SK-N-SH (cell line): ENCODE data around the gene TTC7B. TPM values are rescaled to one million over a fixed set of nuclear protein-coding genes. Genes with fewer than 3 reads are reported as not detected.

ENCODE experiments used
- CTCF ChIA-PET: fragments of 300-600, 350-600 bp; formaldehyde crosslinking; extraction: SDS; loops from one replicate; lab custom pipeline; 2021; lab: Yijun Ruan, JAX
- POLR2A ChIA-PET: fragments of 350-600 bp; sonication (Branson Sonifier 250); formaldehyde crosslinking; extraction: SDS; loops from one replicate; lab custom pipeline; 2020; ENCODE audit warnings: antibody characterized with exemption, inconsistent platforms; lab: Yijun Ruan, JAX
- DNase-seq: peaks from one replicate; pipeline ENCODE4 v3.0.0; 2012
- H2AFZ ChIP-seq: fragments of 200-600 bp; sonication (generic); 2 replicates; pipeline ENCODE4 v1.8.1; 2016; ENCODE audit warnings: antibody characterized with exemption, mild to moderate bottlenecking, low read depth
- H3F3A ChIP-seq: fragments of 200-600 bp; sonication (generic); replicated peaks from 2 replicates; pipeline ENCODE3; 2016; ENCODE audit warnings: antibody characterized with exemption, mild to moderate bottlenecking; ENCODE audit not compliant: insufficient read depth
- H3K27ac ChIP-seq, 2 experiments: fragments of 200-500 bp in 1 of 2; fragments of 200-600 bp in 1 of 2; sonication (Bioruptor generic) in 1 of 2; sonication (generic), shearing (Covaris generic) in 1 of 2; 2 replicates each; pipeline versions ENCODE4 v1.5.1 to v1.6.1; 2014 to 2016; ENCODE audit warnings: low read depth in 2 of 2, inconsistent platforms in 1 of 2, low read length in 1 of 2, mild to moderate bottlenecking in 1 of 2, mixed read lengths in 1 of 2
- H3K27me3 ChIP-seq: fragments of 200-600 bp; sonication (generic), shearing (Covaris generic); 2 replicates; pipeline ENCODE4 v1.6.1; 2016; ENCODE audit warnings: mixed run types; ENCODE audit not compliant: insufficient read depth
- H3K36me3 ChIP-seq, 2 experiments: fragments of 200-500 bp in 1 of 2; fragments of 200-600 bp in 1 of 2; sonication (Bioruptor generic) in 1 of 2; sonication (generic) in 1 of 2; replicated peaks in 1 of 2; 2 replicates each; pipeline versions ENCODE3 to v1.5.1; 2014 to 2016; ENCODE audit warnings: low read length in 1 of 2, mild to moderate bottlenecking in 1 of 2; ENCODE audit not compliant: insufficient read depth in 2 of 2, control insufficient read depth in 1 of 2
- H3K4me1 ChIP-seq, 2 experiments: fragments of 200-500 bp in 1 of 2; fragments of 200-600 bp in 1 of 2; sonication (Bioruptor generic) in 1 of 2; sonication (generic), shearing (Covaris generic) in 1 of 2; 2 replicates each; pipeline versions ENCODE4 v1.5.1 to v1.6.1; 2014 to 2016; ENCODE audit warnings: low read depth in 1 of 2, low read length in 1 of 2, mixed run types in 1 of 2; ENCODE audit not compliant: insufficient read depth in 2 of 2, control insufficient read depth in 1 of 2
- H3K4me2 ChIP-seq: fragments of 200-600 bp; sonication (generic), shearing (Covaris generic); 2 replicates; pipeline ENCODE4 v1.6.1; 2017; ENCODE audit warnings: mixed run types
- H3K4me3 ChIP-seq, 2 experiments: fragments of 200-500 bp in 1 of 2; fragments of 200-600 bp in 1 of 2; sonication (Bioruptor generic) in 1 of 2; sonication (generic), shearing (Covaris generic) in 1 of 2; 2 replicates each; pipeline versions ENCODE4 v1.5.1 to v1.8.1; 2014 to 2016; ENCODE audit warnings: low read depth in 2 of 2, inconsistent platforms in 1 of 2, low read length in 1 of 2, mild to moderate bottlenecking in 1 of 2, mixed read lengths in 1 of 2, moderate library complexity in 1 of 2
- H3K79me2 ChIP-seq: fragments of 200-600 bp; sonication (generic); 2 replicates; pipeline ENCODE4 v1.8.1; 2017; ENCODE audit warnings: mild to moderate bottlenecking; ENCODE audit not compliant: insufficient read depth
- H3K9ac ChIP-seq: fragments of 200-600 bp; sonication (generic); 2 replicates; pipeline ENCODE4 v1.6.1; 2017; ENCODE audit warnings: mixed run types
- H3K9me2 ChIP-seq: fragments of 200-600 bp; sonication (generic); 2 replicates; pipeline ENCODE4 v1.6.1; 2017; ENCODE audit warnings: mixed run types
- H3K9me3 ChIP-seq: fragments of 200-600 bp; sonication (generic); 2 replicates; pipeline ENCODE4 v1.6.1; 2017; ENCODE audit warnings: mixed run types, mild to moderate bottlenecking, moderate library complexity
- H4K20me1 ChIP-seq: fragments of 200-600 bp; sonication (generic); 2 replicates; pipeline ENCODE4 v1.6.1; 2017; ENCODE audit warnings: mild to moderate bottlenecking, mixed run types; ENCODE audit not compliant: insufficient read depth
- ELF1 ChIP-seq: IDR thresholded peaks from 2 replicates; pipeline ENCODE4 v1.4.0; 2012
- MEF2A ChIP-seq: IDR thresholded peaks from 2 replicates; pipeline ENCODE4 v1.4.0; 2012; ENCODE audit warnings: low read depth, borderline replicate concordance
- MXI1 ChIP-seq: IDR thresholded peaks from 2 replicates; pipeline ENCODE4 v1.6.1; 2012; ENCODE audit warnings: mild to moderate bottlenecking, low read depth, low read length, improper control_type of control experiment
- POLR2AphosphoS5 ChIP-seq: IDR thresholded peaks from 2 replicates; pipeline ENCODE4 v1.6.1; 2012; ENCODE audit warnings: low read depth, low read length
- TAF1 ChIP-seq: IDR thresholded peaks from 2 replicates; pipeline ENCODE4 v1.6.1; 2012; ENCODE audit warnings: low read depth, mild to moderate bottlenecking, low read length, moderate library complexity, borderline replicate concordance
- TCF12 ChIP-seq: IDR thresholded peaks from 2 replicates; pipeline ENCODE4 v1.4.0; 2012
- WGBS: methylation state at CpG from one replicate; pipeline ENCODE4 v1.1.6; 2017; ENCODE audit warnings: low lambda C conversion rate; 5-methylcytosine and 5-hydroxymethylcytosine counted together
- polyA plus RNA-seq, 3 experiments: library from polyadenylated mRNA; depleted of rRNA; stranded (reverse); fragments of >200 nt; gene quantifications; 2 replicates each; pipeline ENCODE4 v1.2.3, GENCODE V29; 2012
- TF ChIP-seq, protein P1 (sequence below): IDR thresholded peaks from 2 replicates; pipeline ENCODE4 v1.4.0; 2012; ENCODE audit warnings: low read depth, borderline replicate concordance
- TF ChIP-seq, protein P2 (sequence below): IDR thresholded peaks from 2 replicates; pipeline ENCODE4 v1.4.0; 2012; ENCODE audit warnings: low read depth, borderline replicate concordance
- TF ChIP-seq, protein P3 (sequence below): IDR thresholded peaks from 2 replicates; pipeline ENCODE4 v1.6.1; 2012; ENCODE audit warnings: mild to moderate bottlenecking, low read depth, low read length, moderate library complexity
- TF ChIP-seq, protein P4 (sequence below): IDR thresholded peaks from 2 replicates; pipeline ENCODE4; 2012

The TTC7B gene
- polyA plus RNA-seq, 1 of the 3 experiments (the other 2 are of a cell fraction): 43.1 TPM

DNA sequence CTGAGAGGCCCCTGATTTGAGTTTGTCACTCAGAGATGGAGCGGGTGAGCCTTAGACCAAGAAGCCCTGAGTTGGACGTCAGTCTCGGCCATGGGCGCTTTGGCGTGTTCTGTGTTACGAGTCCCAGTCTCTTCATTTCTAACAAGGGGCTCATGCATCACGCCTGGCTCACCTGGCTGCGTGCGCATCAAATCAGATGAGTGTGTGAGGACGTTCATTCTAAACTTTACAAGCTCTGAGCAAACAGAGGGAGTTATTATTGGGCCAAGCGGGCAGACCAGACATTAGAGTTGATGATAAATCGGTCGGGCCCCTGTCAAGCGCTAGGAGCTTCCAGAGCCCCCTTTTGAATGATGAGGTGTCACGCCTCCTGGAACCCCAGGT, 302.2 kb downstream of the TTC7B start:
- Histone ChIP-seq H3K36me3 (no peaks in the 10 kb centered on the region), H3K4me3 (no peak overlapping the region), H2AFZ (no peak overlapping the region), H3K9me2 (no peaks in the 10 kb centered on the region), H4K20me1 (no peaks in the 10 kb centered on the region), H3F3A (no peaks in the 10 kb centered on the region), H3K4me1 (peaks cover 0 to 29% of the 10 kb centered on the region in 2 experiments; a peak in 1 of 4 replicates), H3K4me2 (no peak overlapping the region), H3K9ac (no peak overlapping the region), H3K79me2 (no peaks in the 10 kb centered on the region), H3K27me3 (no peaks in the 10 kb centered on the region), H3K9me3 (no peaks in the 10 kb centered on the region), H3K27ac (no peak overlapping the region)
- DNase-seq: no peak
- ChIA-PET CTCF (interaction anchor here (0.6 to 2.7 kb wide), 5 partner anchors 9 to 354 kb away, joined by 3 to 12 read pairs (median 4); no protein-coding TSS in a partner anchor), POLR2A (no interaction called here)
- TF ChIP-seq, protein P1, sequence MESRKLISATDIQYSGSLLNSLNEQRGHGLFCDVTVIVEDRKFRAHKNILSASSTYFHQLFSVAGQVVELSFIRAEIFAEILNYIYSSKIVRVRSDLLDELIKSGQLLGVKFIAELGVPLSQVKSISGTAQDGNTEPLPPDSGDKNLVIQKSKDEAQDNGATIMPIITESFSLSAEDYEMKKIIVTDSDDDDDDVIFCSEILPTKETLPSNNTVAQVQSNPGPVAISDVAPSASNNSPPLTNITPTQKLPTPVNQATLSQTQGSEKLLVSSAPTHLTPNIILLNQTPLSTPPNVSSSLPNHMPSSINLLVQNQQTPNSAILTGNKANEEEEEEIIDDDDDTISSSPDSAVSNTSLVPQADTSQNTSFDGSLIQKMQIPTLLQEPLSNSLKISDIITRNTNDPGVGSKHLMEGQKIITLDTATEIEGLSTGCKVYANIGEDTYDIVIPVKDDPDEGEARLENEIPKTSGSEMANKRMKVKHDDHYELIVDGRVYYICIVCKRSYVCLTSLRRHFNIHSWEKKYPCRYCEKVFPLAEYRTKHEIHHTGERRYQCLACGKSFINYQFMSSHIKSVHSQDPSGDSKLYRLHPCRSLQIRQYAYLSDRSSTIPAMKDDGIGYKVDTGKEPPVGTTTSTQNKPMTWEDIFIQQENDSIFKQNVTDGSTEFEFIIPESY: no peak
- TF ChIP-seq, protein P2, sequence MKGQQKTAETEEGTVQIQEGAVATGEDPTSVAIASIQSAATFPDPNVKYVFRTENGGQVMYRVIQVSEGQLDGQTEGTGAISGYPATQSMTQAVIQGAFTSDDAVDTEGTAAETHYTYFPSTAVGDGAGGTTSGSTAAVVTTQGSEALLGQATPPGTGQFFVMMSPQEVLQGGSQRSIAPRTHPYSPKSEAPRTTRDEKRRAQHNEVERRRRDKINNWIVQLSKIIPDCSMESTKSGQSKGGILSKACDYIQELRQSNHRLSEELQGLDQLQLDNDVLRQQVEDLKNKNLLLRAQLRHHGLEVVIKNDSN: no peak
- TF ChIP-seq, protein P3, sequence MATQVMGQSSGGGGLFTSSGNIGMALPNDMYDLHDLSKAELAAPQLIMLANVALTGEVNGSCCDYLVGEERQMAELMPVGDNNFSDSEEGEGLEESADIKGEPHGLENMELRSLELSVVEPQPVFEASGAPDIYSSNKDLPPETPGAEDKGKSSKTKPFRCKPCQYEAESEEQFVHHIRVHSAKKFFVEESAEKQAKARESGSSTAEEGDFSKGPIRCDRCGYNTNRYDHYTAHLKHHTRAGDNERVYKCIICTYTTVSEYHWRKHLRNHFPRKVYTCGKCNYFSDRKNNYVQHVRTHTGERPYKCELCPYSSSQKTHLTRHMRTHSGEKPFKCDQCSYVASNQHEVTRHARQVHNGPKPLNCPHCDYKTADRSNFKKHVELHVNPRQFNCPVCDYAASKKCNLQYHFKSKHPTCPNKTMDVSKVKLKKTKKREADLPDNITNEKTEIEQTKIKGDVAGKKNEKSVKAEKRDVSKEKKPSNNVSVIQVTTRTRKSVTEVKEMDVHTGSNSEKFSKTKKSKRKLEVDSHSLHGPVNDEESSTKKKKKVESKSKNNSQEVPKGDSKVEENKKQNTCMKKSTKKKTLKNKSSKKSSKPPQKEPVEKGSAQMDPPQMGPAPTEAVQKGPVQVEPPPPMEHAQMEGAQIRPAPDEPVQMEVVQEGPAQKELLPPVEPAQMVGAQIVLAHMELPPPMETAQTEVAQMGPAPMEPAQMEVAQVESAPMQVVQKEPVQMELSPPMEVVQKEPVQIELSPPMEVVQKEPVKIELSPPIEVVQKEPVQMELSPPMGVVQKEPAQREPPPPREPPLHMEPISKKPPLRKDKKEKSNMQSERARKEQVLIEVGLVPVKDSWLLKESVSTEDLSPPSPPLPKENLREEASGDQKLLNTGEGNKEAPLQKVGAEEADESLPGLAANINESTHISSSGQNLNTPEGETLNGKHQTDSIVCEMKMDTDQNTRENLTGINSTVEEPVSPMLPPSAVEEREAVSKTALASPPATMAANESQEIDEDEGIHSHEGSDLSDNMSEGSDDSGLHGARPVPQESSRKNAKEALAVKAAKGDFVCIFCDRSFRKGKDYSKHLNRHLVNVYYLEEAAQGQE: no peak
- TF ChIP-seq MEF2A: no peak
- no peak for TF ChIP-seq POLR2AphosphoS5
- TF ChIP-seq TAF1: no peak
- TF ChIP-seq, protein P4, sequence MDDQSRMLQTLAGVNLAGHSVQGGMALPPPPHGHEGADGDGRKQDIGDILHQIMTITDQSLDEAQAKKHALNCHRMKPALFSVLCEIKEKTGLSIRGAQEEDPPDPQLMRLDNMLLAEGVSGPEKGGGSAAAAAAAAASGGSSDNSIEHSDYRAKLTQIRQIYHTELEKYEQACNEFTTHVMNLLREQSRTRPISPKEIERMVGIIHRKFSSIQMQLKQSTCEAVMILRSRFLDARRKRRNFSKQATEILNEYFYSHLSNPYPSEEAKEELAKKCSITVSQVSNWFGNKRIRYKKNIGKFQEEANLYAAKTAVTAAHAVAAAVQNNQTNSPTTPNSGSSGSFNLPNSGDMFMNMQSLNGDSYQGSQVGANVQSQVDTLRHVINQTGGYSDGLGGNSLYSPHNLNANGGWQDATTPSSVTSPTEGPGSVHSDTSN: no peak
- no peak for TF ChIP-seq TCF12
- no peak for TF ChIP-seq MXI1
- no peak for TF ChIP-seq ELF1
- 96% methylated on average over 14 of the region's 15 CpGs for WGBS
